ENCODE measurements around the gene POLR2E. TPM values are rescaled to one million over a fixed set of nuclear protein-coding genes. Genes with fewer than 3 reads are reported as not detected.

The POLR2E gene
- total and polyA plus RNA-seq, 10 of the 15 experiments (the other 5 are each of a cell fraction or from before 2014, with no cell fraction given), result 4.0 to 487 (median 200) TPM

- 0 out of 2 replicates have a peak, but pooled peaks have one; percentile 69 for TF ChIP-seq HDGF (IDR thresholded peaks at IDR 0.05)
Measured at GRCh38 chr19:1067341-1067957, 27.7 kb downstream of the POLR2E start (continued).

- peaks cover 35% of the 10 kb centered on the region for H3K79me2 ChIP-seq (ENCODE audit: control insufficient read depth, insufficient read depth, low read length)
- TF ChIP-seq ZNF24 (IDR thresholded peaks at IDR 0.05) (no peak), NBN (IDR thresholded peaks at IDR 0.05) (no peak), POLR2A (IDR thresholded peaks at IDR 0.05; ENCODE audit: low read depth, low read length) (peak; percentile 69), SPI1 (IDR thresholded peaks at IDR 0.05; ENCODE audit: borderline replicate concordance, insufficient read depth, low read depth, low read length) (no peak), RBBP5 (conservative IDR thresholded peaks at IDR 0.05) (no peak), POU2F2 (IDR thresholded peaks at IDR 0.05; ENCODE audit: borderline replicate concordance, low read depth, low read length) (no peak), TBL1XR1 (IDR thresholded peaks at IDR 0.05; ENCODE audit: low read depth, low read length) (no peak), USF1 (IDR thresholded peaks at IDR 0.05; ENCODE audit: borderline replicate concordance, extremely low read length, insufficient read depth, low read depth, low read length) (peak; percentile 87), PAX8 (IDR thresholded peaks at IDR 0.05) (no peak), SIX5 (IDR thresholded peaks at IDR 0.05; ENCODE audit: low read depth, low read length, severe bottlenecking) (no peak), ATF7 (IDR thresholded peaks at IDR 0.05; ENCODE audit: low read depth) (no peak), IRF4 (IDR thresholded peaks at IDR 0.05; ENCODE audit: low read depth, low read length) (no peak), BCL3 (IDR thresholded peaks at IDR 0.05; ENCODE audit: borderline replicate concordance, insufficient read depth, low read depth, low read length, poor library complexity, severe bottlenecking) (peak; percentile 8), YY1 (IDR thresholded peaks at IDR 0.05; ENCODE audit: low read depth, low read length) (no peak)
- TF ChIP-seq, protein P1, sequence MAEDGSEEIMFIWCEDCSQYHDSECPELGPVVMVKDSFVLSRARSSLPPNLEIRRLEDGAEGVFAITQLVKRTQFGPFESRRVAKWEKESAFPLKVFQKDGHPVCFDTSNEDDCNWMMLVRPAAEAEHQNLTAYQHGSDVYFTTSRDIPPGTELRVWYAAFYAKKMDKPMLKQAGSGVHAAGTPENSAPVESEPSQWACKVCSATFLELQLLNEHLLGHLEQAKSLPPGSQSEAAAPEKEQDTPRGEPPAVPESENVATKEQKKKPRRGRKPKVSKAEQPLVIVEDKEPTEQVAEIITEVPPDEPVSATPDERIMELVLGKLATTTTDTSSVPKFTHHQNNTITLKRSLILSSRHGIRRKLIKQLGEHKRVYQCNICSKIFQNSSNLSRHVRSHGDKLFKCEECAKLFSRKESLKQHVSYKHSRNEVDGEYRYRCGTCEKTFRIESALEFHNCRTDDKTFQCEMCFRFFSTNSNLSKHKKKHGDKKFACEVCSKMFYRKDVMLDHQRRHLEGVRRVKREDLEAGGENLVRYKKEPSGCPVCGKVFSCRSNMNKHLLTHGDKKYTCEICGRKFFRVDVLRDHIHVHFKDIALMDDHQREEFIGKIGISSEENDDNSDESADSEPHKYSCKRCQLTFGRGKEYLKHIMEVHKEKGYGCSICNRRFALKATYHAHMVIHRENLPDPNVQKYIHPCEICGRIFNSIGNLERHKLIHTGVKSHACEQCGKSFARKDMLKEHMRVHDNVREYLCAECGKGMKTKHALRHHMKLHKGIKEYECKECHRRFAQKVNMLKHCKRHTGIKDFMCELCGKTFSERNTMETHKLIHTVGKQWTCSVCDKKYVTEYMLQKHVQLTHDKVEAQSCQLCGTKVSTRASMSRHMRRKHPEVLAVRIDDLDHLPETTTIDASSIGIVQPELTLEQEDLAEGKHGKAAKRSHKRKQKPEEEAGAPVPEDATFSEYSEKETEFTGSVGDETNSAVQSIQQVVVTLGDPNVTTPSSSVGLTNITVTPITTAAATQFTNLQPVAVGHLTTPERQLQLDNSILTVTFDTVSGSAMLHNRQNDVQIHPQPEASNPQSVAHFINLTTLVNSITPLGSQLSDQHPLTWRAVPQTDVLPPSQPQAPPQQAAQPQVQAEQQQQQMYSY (CRISPR knock-in tag; IDR thresholded peaks at IDR 0.05), result no peak
Measured at GRCh38 chr19:1066748-1067340, 28.3 kb downstream of the POLR2E start, which contains the start of gene ARHGAP45. Gene ARHGAP45, plus strand, starts transcription at chr19:1067167. Its CDS starts 239 bp downstream, at chr19:1067406.

More at GRCh38 chr19:1066748-1067340, 28.3 kb downstream of the POLR2E start, which contains the start of gene ARHGAP45:
- Histone ChIP-seq H3K36me3 (ENCODE audit: control insufficient read depth in 2 of 2, insufficient read depth in 2 of 2, low read length in 1 of 2) (peaks cover 0 to 7% of the 10 kb centered on the region in 2 experiments; a peak in 2 of 4 replicates), H3K9me3 (replicated peaks; ENCODE audit: control insufficient read depth, insufficient read depth, low read length) (no peaks in the 10 kb centered on the region), H3K27me3 (replicated peaks in 1 of 2; ENCODE audit: control insufficient read depth in 2 of 2, insufficient read depth in 2 of 2, low read length in 1 of 2) (no peaks in the 10 kb centered on the region), H3K4me3 (peak within 1 kb of the TSS; percentile 98), H3K4me1 (ENCODE audit: control insufficient read depth, insufficient read depth, low read length) (peaks cover 17% of the 10 kb centered on the region), H4K20me1 (ENCODE audit: control insufficient read depth, insufficient read depth) (no peaks in the 10 kb centered on the region), H2AFZ (ENCODE audit: control insufficient read depth, low read depth, low read length) (peak within 1 kb of the TSS; percentile 13; the same call in 1 of the 2 replicates), H3K27ac (ENCODE audit: control insufficient read depth, insufficient read depth) (peak within 1 kb of the TSS; percentile 95), H3K9ac (ENCODE audit: control insufficient read depth, insufficient read depth, low read length) (peak within 1 kb of the TSS; percentile 90), H3K4me2 (ENCODE audit: control insufficient read depth, insufficient read depth) (peak within 1 kb of the TSS; percentile 85)
- no peak for FAIRE-seq
- no peak for DNase-seq (ENCODE audit: low read depth, low spot score)
- in situ Hi-C loops (cut with MboI) (no loop called here), intact Hi-C loops (cut with micrococcal nuclease; ENCODE audit: unreplicated experiment) (no loop called here)
- ChIA-PET RAD21 (ENCODE audit: unreplicated experiment) (interaction anchor here (1.0 to 2.4 kb wide), 19 partner anchors 9 to 199 kb away, joined by 3 to 19 read pairs (median 5); partner anchors contain the start of genes ABCA7, CNN2 and RNU6-2), CTCF (interaction anchor here (0.8 to 2.2 kb wide), 9 partner anchors 10 to 203 kb away, joined by 3 to 14 read pairs (median 4); no protein-coding TSS in a partner anchor), POLR2A (interaction anchor here (0.7 to 3.0 kb wide), 19 partner anchors 10 to 274 kb away, joined by 3 to 45 read pairs (median 5); partner anchors contain the start of genes ABCA7, CIRBP, CNN2 and GPX4), SMC1A (ENCODE audit: uncharacterized antibody, unreplicated experiment) (interaction anchor here (0.9 to 2.1 kb wide), 9 partner anchors 9 to 109 kb away, joined by 3 to 12 read pairs (median 4); partner anchors contain the start of gene GPX4)
- ATAC-seq, result peak; percentile 56
- under 1% methylated on average over 52 of the region's 61 CpGs for WGBS (ENCODE audit: insufficient coverage, insufficient replicate concordance, low lambda C conversion rate, missing lambda C conversion rate)
- no TSS peak for BruUV-seq (replicated peaks)

Data from GM12878 (cell line).